Natural killer cell (primary cell): ENCODE results near the gene PML. TPM values are rescaled to one million over a fixed set of nuclear protein-coding genes. Genes with fewer than 3 reads are reported as not detected.

Experiments used
- ATAC-seq, 3 donors: fragments of 150-1000 bp in 2 of 3; fragments of 200-7000 bp in 1 of 3; cut with Tn5 transposase; 1 replicate in 1 of 3; 2 replicates in 2 of 3; pipeline ENCODE4 v1.10.0; 2021; ENCODE audit warnings: mild to moderate bottlenecking in 2 of 3, moderate library complexity in 2 of 3
- DNase-seq, 2 donors: peaks; one replicate each; pipeline versions ENCODE4 v3.0.0 to v3.0.0-alpha.2; 2013 to 2021; ENCODE audit warnings: mixed read lengths in 1 of 2
- H3K27ac ChIP-seq: one replicate; pipeline ENCODE4 v1.5.1; 2013; ENCODE audit warnings: mild to moderate bottlenecking, low read length
- H3K27me3 ChIP-seq: one replicate; pipeline ENCODE4 v1.6.1; 2013; ENCODE audit warnings: low read length; ENCODE audit not compliant: control insufficient read depth, insufficient read depth
- H3K36me3 ChIP-seq: one replicate; pipeline ENCODE4 v1.6.1; 2013; ENCODE audit warnings: low read length; ENCODE audit not compliant: control insufficient read depth, insufficient read depth
- H3K4me1 ChIP-seq: one replicate; pipeline ENCODE4 v1.6.1; 2013; ENCODE audit warnings: low read length; ENCODE audit not compliant: control insufficient read depth, insufficient read depth
- H3K4me3 ChIP-seq: one replicate; pipeline ENCODE4 v1.5.1; 2013; ENCODE audit warnings: low read length
- H3K9me3 ChIP-seq: one replicate; pipeline ENCODE4 v1.6.1; 2013; ENCODE audit warnings: low read length; ENCODE audit not compliant: control insufficient read depth, insufficient read depth
- H3K27ac Mint-ChIP-seq, 2 donors: one replicate each; pipeline ENCODE4 v1.8.0; 2022; ENCODE audit warnings: mild to moderate bottlenecking in 2 of 2, mixed read lengths in 2 of 2, moderate library complexity in 1 of 2
- H3K27me3 Mint-ChIP-seq, 2 donors: one replicate each; pipeline ENCODE4 v1.8.0; 2022; ENCODE audit warnings: low read depth in 2 of 2, mixed read lengths in 2 of 2
- H3K36me3 Mint-ChIP-seq: one replicate; pipeline ENCODE4 v1.8.0; 2022; ENCODE audit warnings: mixed read lengths
- H3K4me1 Mint-ChIP-seq, 2 donors: one replicate each; pipeline ENCODE4 v1.8.0; 2022; ENCODE audit warnings: mixed read lengths in 2 of 2
- H3K4me3 Mint-ChIP-seq: one replicate; pipeline ENCODE4 v1.8.0; 2022; ENCODE audit warnings: mild to moderate bottlenecking, moderate library complexity, mixed read lengths
- H3K9me3 Mint-ChIP-seq, 2 donors: one replicate each; pipeline ENCODE4 v1.8.0; 2022; ENCODE audit warnings: mixed read lengths in 2 of 2
- WGBS: methylation state at CpG from one replicate; pipeline ENCODE4 v1.1.7; 2013; ENCODE audit warnings: missing lambda C conversion rate; ENCODE audit not compliant: insufficient coverage; 5-methylcytosine and 5-hydroxymethylcytosine counted together
- intact Hi-C: fragments of 100-400 bp; cut with micrococcal nuclease; formaldehyde crosslinking; loops from one replicate; pipeline ENCODE4 v1.14.2; 2022
- total RNA-seq, 4 donors: library from RNA; stranded (reverse); fragments of 120-200 nt in 1 of 4; gene quantifications; one replicate each; pipeline versions ENCODE4 v1.2.3 to v1.2.4, GENCODE V29; 2013 to 2022
- TF ChIP-seq, protein P1 (sequence below): fragments of 200-600 bp; IDR thresholded peaks from one replicate; pipeline ENCODE4 v1.8.0; 2022; ENCODE audit warnings: antibody characterized with exemption

The PML gene
- total RNA-seq, 3 donors from 2014 or later (not counting 1 experiment from before 2014, with no cell fraction given): 65.8 to 68.7 (median 67.6) TPM

DNA sequence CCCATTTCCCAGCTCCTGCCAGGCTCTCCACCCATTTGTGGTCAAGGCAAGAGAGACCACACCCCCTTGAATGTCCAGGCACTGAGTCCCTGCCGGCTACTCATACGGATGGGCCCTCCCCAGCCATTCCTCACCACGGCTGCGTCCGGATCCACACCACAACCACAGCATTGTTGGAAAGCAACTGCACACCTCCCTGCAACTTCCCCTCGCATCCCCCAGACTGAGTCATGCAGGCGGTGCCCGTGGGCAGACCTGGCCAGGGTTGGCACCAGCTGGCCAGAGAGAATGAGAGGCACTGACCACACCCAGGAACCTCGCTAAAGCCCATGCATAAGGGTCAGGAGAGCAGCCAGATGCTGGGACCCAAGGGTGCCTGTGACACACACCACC, 37.8 kb upstream of the PML start:
- H3K4me3 Mint-ChIP-seq: no peak overlapping the region
- peak in 1 of 3 donors; percentile 31 for ATAC-seq
- no peak for DNase-seq
- peaks cover 4 to 10% of the 10 kb centered on the region in 2 donors for H3K27me3 Mint-ChIP-seq
- H3K4me1 ChIP-seq: peaks cover 24% of the 10 kb centered on the region
- H3K9me3 Mint-ChIP-seq: no peaks in the 10 kb centered on the region
- no peaks in the 10 kb centered on the region for H3K36me3 Mint-ChIP-seq
- H3K36me3 ChIP-seq: no peaks in the 10 kb centered on the region
- WGBS: 14% methylated on average over 9 of the region's 9 CpGs
- intact Hi-C loops: no loop called here
- H3K27ac Mint-ChIP-seq: peak overlapping the region in 1 of 2 donors; percentile 16
- no peak overlapping the region for H3K4me3 ChIP-seq
- peaks cover 17 to 23% of the 10 kb centered on the region in 2 donors for H3K4me1 Mint-ChIP-seq
- H3K27me3 ChIP-seq: no peaks in the 10 kb centered on the region
- no peaks in the 10 kb centered on the region for H3K9me3 ChIP-seq
- H3K27ac ChIP-seq: no peak overlapping the region
- TF ChIP-seq, protein P1, sequence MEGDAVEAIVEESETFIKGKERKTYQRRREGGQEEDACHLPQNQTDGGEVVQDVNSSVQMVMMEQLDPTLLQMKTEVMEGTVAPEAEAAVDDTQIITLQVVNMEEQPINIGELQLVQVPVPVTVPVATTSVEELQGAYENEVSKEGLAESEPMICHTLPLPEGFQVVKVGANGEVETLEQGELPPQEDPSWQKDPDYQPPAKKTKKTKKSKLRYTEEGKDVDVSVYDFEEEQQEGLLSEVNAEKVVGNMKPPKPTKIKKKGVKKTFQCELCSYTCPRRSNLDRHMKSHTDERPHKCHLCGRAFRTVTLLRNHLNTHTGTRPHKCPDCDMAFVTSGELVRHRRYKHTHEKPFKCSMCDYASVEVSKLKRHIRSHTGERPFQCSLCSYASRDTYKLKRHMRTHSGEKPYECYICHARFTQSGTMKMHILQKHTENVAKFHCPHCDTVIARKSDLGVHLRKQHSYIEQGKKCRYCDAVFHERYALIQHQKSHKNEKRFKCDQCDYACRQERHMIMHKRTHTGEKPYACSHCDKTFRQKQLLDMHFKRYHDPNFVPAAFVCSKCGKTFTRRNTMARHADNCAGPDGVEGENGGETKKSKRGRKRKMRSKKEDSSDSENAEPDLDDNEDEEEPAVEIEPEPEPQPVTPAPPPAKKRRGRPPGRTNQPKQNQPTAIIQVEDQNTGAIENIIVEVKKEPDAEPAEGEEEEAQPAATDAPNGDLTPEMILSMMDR: no peak

DNA sequence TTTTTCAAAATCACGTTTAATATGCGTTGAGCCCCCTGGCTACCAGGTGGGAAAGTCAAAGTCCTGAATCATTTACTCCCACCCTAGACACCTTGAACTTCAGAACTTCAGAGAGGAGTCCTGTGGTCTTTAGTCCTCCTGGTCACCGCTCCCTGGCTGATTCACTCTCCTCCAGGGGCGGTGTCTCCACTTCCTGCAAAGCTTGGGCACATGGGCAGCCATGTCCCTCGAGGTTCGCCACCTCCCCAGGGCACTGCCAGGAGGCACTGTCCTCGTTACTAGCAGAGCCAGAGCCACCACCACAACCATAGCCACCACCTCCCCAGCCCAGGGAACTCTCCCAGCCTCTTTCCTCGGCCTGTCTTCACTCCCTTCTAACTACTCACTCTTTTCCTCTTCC, 37.2 kb upstream of the PML start:
- H3K36me3 ChIP-seq: no peaks in the 10 kb centered on the region
- peaks cover 4 to 10% of the 10 kb centered on the region in 2 donors for H3K27me3 Mint-ChIP-seq
- no peak overlapping the region for H3K4me3 ChIP-seq
- H3K9me3 ChIP-seq: no peaks in the 10 kb centered on the region
- 53% methylated on average over 8 of the region's 8 CpGs for WGBS
- ATAC-seq (no peak), DNase-seq (no peak)
- H3K9me3 Mint-ChIP-seq: no peaks in the 10 kb centered on the region
- H3K4me3 Mint-ChIP-seq: no peak overlapping the region
- no peaks in the 10 kb centered on the region for H3K27me3 ChIP-seq
- intact Hi-C loops: no loop called here
- peaks cover 17 to 23% of the 10 kb centered on the region in 2 donors for H3K4me1 Mint-ChIP-seq
- no peaks in the 10 kb centered on the region for H3K36me3 Mint-ChIP-seq
- peaks cover 19% of the 10 kb centered on the region for H3K4me1 ChIP-seq
- TF ChIP-seq, protein P1: no peak
- H3K27ac Mint-ChIP-seq: peak overlapping the region in 1 of 2 donors; percentile 22
- no peak overlapping the region for H3K27ac ChIP-seq

DNA sequence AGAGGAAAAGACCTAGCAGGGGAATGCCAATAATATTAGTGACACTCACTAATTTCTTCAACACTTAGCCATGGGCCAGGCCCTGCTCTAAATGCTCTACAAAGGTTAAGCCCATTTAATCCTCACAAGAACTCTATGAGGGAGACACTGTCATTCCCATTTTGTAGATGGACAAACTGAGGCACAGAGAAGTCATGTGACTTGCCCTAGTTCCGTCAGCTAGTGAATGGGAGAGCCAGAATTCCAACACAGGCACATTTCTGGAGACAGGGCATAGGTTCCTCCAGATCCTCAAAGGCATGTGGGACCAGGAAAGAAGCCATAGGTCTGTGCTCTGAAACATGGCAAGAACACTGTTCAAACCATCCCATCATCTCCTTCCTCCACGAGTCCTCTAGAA, 36.7 kb upstream of the PML start:
- Mint-ChIP-seq H3K9me3 (no peaks in the 10 kb centered on the region), H3K4me3 (no peak overlapping the region), H3K4me1 (peaks cover 17 to 23% of the 10 kb centered on the region in 2 donors), H3K27ac (peak overlapping the region in 1 of 2 donors; percentile 22), H3K36me3 (no peaks in the 10 kb centered on the region), H3K27me3 (peaks cover 4 to 10% of the 10 kb centered on the region in 2 donors)
- Histone ChIP-seq H3K9me3 (no peaks in the 10 kb centered on the region), H3K27me3 (no peaks in the 10 kb centered on the region), H3K36me3 (no peaks in the 10 kb centered on the region), H3K4me3 (no peak overlapping the region), H3K27ac (no peak overlapping the region), H3K4me1 (peaks cover 19% of the 10 kb centered on the region)
- WGBS: 98% methylated on average over 2 of the region's 2 CpGs
- intact Hi-C loops: no loop called here
- TF ChIP-seq, protein P1: no peak
- no peak for DNase-seq
- no peak for ATAC-seq

DNA sequence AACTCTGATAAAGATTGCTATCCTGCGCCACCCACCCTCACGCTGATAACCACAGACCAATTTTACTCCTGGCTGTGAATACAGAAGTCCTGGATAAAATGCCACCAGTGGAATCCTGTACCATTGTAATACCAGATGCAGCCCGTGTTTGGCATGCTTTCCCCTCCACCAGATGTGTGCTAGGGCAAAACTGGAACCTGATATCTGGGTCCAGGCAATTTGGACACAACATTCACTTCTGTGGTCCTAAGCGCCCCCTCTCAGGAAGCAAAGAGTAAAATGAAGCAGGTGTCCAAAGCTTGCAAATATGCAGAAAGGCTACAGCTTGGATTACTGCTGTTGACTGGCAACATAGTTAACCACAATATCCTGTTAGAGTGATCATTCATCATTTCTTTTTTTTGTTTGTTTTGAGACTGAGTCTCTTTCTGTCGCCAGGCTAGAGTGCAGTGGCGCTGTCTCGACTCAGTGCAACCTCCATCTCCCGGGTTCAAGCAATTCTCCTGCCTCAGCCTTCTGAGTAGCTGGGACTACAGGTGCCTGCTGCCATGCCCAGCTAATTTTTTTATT, 35.4 kb upstream of the PML start:
- H3K4me3 ChIP-seq: no peak overlapping the region
- intact Hi-C loops: no loop called here
- DNase-seq: peak in 1 of 2 donors; percentile 68
- Mint-ChIP-seq H3K27me3 (peaks cover 4 to 17% of the 10 kb centered on the region in 2 donors), H3K27ac (peak overlapping the region in 1 of 2 donors; percentile 72), H3K36me3 (no peaks in the 10 kb centered on the region), H3K4me1 (peaks cover 17 to 23% of the 10 kb centered on the region in 2 donors), H3K4me3 (no peak overlapping the region), H3K9me3 (no peaks in the 10 kb centered on the region)
- H3K36me3 ChIP-seq: no peaks in the 10 kb centered on the region
- H3K27ac ChIP-seq: no peak overlapping the region
- TF ChIP-seq, protein P1: no peak
- H3K27me3 ChIP-seq: no peaks in the 10 kb centered on the region
- peak; percentile 71 to 86 (median 75) for ATAC-seq
- peaks cover 19% of the 10 kb centered on the region for H3K4me1 ChIP-seq
- 5% methylated on average over 8 of the region's 8 CpGs for WGBS
- H3K9me3 ChIP-seq: no peaks in the 10 kb centered on the region
